SK-N-SH (cell line): ENCODE data around the gene CTSF. TPM values are rescaled to one million over a fixed set of nuclear protein-coding genes. Genes with fewer than 3 reads are reported as not detected.

ENCODE experiments used
- CTCF ChIA-PET: fragments of 300-600, 350-600 bp; formaldehyde crosslinking; extraction: SDS; loops from one replicate; lab custom pipeline; 2021; lab: Yijun Ruan, JAX
- POLR2A ChIA-PET: fragments of 350-600 bp; sonication (Branson Sonifier 250); formaldehyde crosslinking; extraction: SDS; loops from one replicate; lab custom pipeline; 2020; ENCODE audit warnings: antibody characterized with exemption, inconsistent platforms; lab: Yijun Ruan, JAX
- DNase-seq: peaks from one replicate; pipeline ENCODE4 v3.0.0; 2012
- H2AFZ ChIP-seq: fragments of 200-600 bp; sonication (generic); 2 replicates; pipeline ENCODE4 v1.8.1; 2016; ENCODE audit warnings: antibody characterized with exemption, mild to moderate bottlenecking, low read depth
- H3F3A ChIP-seq: fragments of 200-600 bp; sonication (generic); replicated peaks from 2 replicates; pipeline ENCODE3; 2016; ENCODE audit warnings: antibody characterized with exemption, mild to moderate bottlenecking; ENCODE audit not compliant: insufficient read depth
- H3K27ac ChIP-seq, 2 experiments: fragments of 200-500 bp in 1 of 2; fragments of 200-600 bp in 1 of 2; sonication (Bioruptor generic) in 1 of 2; sonication (generic), shearing (Covaris generic) in 1 of 2; 2 replicates each; pipeline versions ENCODE4 v1.5.1 to v1.6.1; 2014 to 2016; ENCODE audit warnings: low read depth in 2 of 2, inconsistent platforms in 1 of 2, low read length in 1 of 2, mild to moderate bottlenecking in 1 of 2, mixed read lengths in 1 of 2
- H3K27me3 ChIP-seq: fragments of 200-600 bp; sonication (generic), shearing (Covaris generic); 2 replicates; pipeline ENCODE4 v1.6.1; 2016; ENCODE audit warnings: mixed run types; ENCODE audit not compliant: insufficient read depth
- H3K36me3 ChIP-seq, 2 experiments: fragments of 200-500 bp in 1 of 2; fragments of 200-600 bp in 1 of 2; sonication (Bioruptor generic) in 1 of 2; sonication (generic) in 1 of 2; replicated peaks in 1 of 2; 2 replicates each; pipeline versions ENCODE3 to v1.5.1; 2014 to 2016; ENCODE audit warnings: low read length in 1 of 2, mild to moderate bottlenecking in 1 of 2; ENCODE audit not compliant: insufficient read depth in 2 of 2, control insufficient read depth in 1 of 2
- H3K4me1 ChIP-seq, 2 experiments: fragments of 200-500 bp in 1 of 2; fragments of 200-600 bp in 1 of 2; sonication (Bioruptor generic) in 1 of 2; sonication (generic), shearing (Covaris generic) in 1 of 2; 2 replicates each; pipeline versions ENCODE4 v1.5.1 to v1.6.1; 2014 to 2016; ENCODE audit warnings: low read depth in 1 of 2, low read length in 1 of 2, mixed run types in 1 of 2; ENCODE audit not compliant: insufficient read depth in 2 of 2, control insufficient read depth in 1 of 2
- H3K4me2 ChIP-seq: fragments of 200-600 bp; sonication (generic), shearing (Covaris generic); 2 replicates; pipeline ENCODE4 v1.6.1; 2017; ENCODE audit warnings: mixed run types
- H3K4me3 ChIP-seq, 2 experiments: fragments of 200-500 bp in 1 of 2; fragments of 200-600 bp in 1 of 2; sonication (Bioruptor generic) in 1 of 2; sonication (generic), shearing (Covaris generic) in 1 of 2; 2 replicates each; pipeline versions ENCODE4 v1.5.1 to v1.8.1; 2014 to 2016; ENCODE audit warnings: low read depth in 2 of 2, inconsistent platforms in 1 of 2, low read length in 1 of 2, mild to moderate bottlenecking in 1 of 2, mixed read lengths in 1 of 2, moderate library complexity in 1 of 2
- H3K79me2 ChIP-seq: fragments of 200-600 bp; sonication (generic); 2 replicates; pipeline ENCODE4 v1.8.1; 2017; ENCODE audit warnings: mild to moderate bottlenecking; ENCODE audit not compliant: insufficient read depth
- H3K9ac ChIP-seq: fragments of 200-600 bp; sonication (generic); 2 replicates; pipeline ENCODE4 v1.6.1; 2017; ENCODE audit warnings: mixed run types
- H3K9me2 ChIP-seq: fragments of 200-600 bp; sonication (generic); 2 replicates; pipeline ENCODE4 v1.6.1; 2017; ENCODE audit warnings: mixed run types
- H3K9me3 ChIP-seq: fragments of 200-600 bp; sonication (generic); 2 replicates; pipeline ENCODE4 v1.6.1; 2017; ENCODE audit warnings: mixed run types, mild to moderate bottlenecking, moderate library complexity
- H4K20me1 ChIP-seq: fragments of 200-600 bp; sonication (generic); 2 replicates; pipeline ENCODE4 v1.6.1; 2017; ENCODE audit warnings: mild to moderate bottlenecking, mixed run types; ENCODE audit not compliant: insufficient read depth
- ELF1 ChIP-seq: IDR thresholded peaks from 2 replicates; pipeline ENCODE4 v1.4.0; 2012
- EP300 ChIP-seq, 2 experiments: IDR thresholded peaks; 2 replicates each; pipeline versions ENCODE4 v1.4.0 to v1.6.1; 2012; ENCODE audit warnings: borderline replicate concordance in 1 of 2, low read depth in 1 of 2, low read length in 1 of 2
- EZH2phosphoT487 ChIP-seq: fragments of 200-600 bp; sonication (generic); IDR thresholded peaks from 2 replicates; pipeline ENCODE4 v1.6.1; 2017; ENCODE audit warnings: low read depth, mixed run types, mild to moderate bottlenecking, antibody characterized with exemption, moderate library complexity, borderline replicate concordance
- GABPA ChIP-seq: IDR thresholded peaks from 2 replicates; pipeline ENCODE4 v1.4.0; 2012; ENCODE audit warnings: low read depth, mild to moderate bottlenecking
- GATA2 ChIP-seq: sonication (generic); formaldehyde crosslinking; IDR thresholded peaks from 2 replicates; pipeline ENCODE4 v1.5.0; 2020; ENCODE audit warnings: mild to moderate bottlenecking, missing genetic modification reagents
- JUND ChIP-seq: IDR thresholded peaks from 2 replicates; pipeline ENCODE4 v1.4.0; 2012
- MAX ChIP-seq: IDR thresholded peaks from 2 replicates; pipeline ENCODE4 v1.4.0; 2012; ENCODE audit warnings: low read depth
- MXI1 ChIP-seq: IDR thresholded peaks from 2 replicates; pipeline ENCODE4 v1.6.1; 2012; ENCODE audit warnings: mild to moderate bottlenecking, low read depth, low read length, improper control_type of control experiment
- NRF1 ChIP-seq: IDR thresholded peaks from 2 replicates; pipeline ENCODE4 v1.6.1; 2012; ENCODE audit warnings: low read depth, mild to moderate bottlenecking, low read length
- POLR2AphosphoS5 ChIP-seq: IDR thresholded peaks from 2 replicates; pipeline ENCODE4 v1.6.1; 2012; ENCODE audit warnings: low read depth, low read length
- RCOR1 ChIP-seq: fragments of 150-350 bp; IDR thresholded peaks from 2 replicates; pipeline ENCODE4 v1.6.1; 2017; ENCODE audit warnings: antibody characterized with exemption, low read length
- REST ChIP-seq: IDR thresholded peaks from 2 replicates; pipeline ENCODE4 v1.6.1; 2012; ENCODE audit warnings: mild to moderate bottlenecking, low read depth, low read length, moderate library complexity
- SIN3A ChIP-seq: IDR thresholded peaks from 2 replicates; pipeline ENCODE4 v1.6.1; 2012; ENCODE audit warnings: low read depth, mild to moderate bottlenecking, low read length, moderate library complexity, borderline replicate concordance
- TAF1 ChIP-seq: IDR thresholded peaks from 2 replicates; pipeline ENCODE4 v1.6.1; 2012; ENCODE audit warnings: low read depth, mild to moderate bottlenecking, low read length, moderate library complexity, borderline replicate concordance
- TCF12 ChIP-seq: IDR thresholded peaks from 2 replicates; pipeline ENCODE4 v1.4.0; 2012
- TEAD4 ChIP-seq: IDR thresholded peaks from 2 replicates; pipeline ENCODE4 v1.4.0; 2012; ENCODE audit warnings: mild to moderate bottlenecking, borderline replicate concordance; ENCODE audit not compliant: insufficient read depth
- YY1 ChIP-seq: IDR thresholded peaks from 2 replicates; pipeline ENCODE4 v1.4.0; 2012; ENCODE audit warnings: low read depth, mild to moderate bottlenecking
- whole genome bisulfite sequencing: methylation state at CpG from one replicate; pipeline ENCODE4 v1.1.6; 2017; ENCODE audit warnings: low lambda C conversion rate; 5-methylcytosine and 5-hydroxymethylcytosine counted together
- polyA plus RNA-seq, 3 experiments: library from polyadenylated mRNA; depleted of rRNA; stranded (reverse); fragments of >200 nt; gene quantifications; 2 replicates each; pipeline ENCODE4 v1.2.3, GENCODE V29; 2012
- TF ChIP-seq, protein P1 (sequence below): fragments of 150-350 bp; IDR thresholded peaks from 2 replicates; pipeline ENCODE4 v1.6.1; 2017; ENCODE audit warnings: antibody characterized with exemption, low read length, low read depth, borderline replicate concordance
- TF ChIP-seq, protein P2 (sequence below): IDR thresholded peaks from 2 replicates; pipeline ENCODE4; 2012

CTSF gene
- polyA plus RNA-seq, 1 of the 3 experiments (the other 2 are of a cell fraction), result 57.2 TPM

- ChIA-PET CTCF (interaction anchor here (1.0 kb wide), 1 partner anchor 118 kb away, joined by 3 read pairs; the partner anchor contains the start of gene RBM4B), POLR2A (interaction anchor here (0.6 to 1.4 kb wide), 2 partner anchors 14 to 20 kb away, joined by 3 to 4 read pairs; partner anchors contain the start of gene ZDHHC24)
- 83% methylated on average over 7 of the region's 27 CpGs for WGBS
Observed at GRCh38 chr11:66559866-66560676, 8.3 kb downstream of the CTSF start.

GRCh38 chr11:66559142-66559865, 9.1 kb downstream of the CTSF start:
- H3K27me3 ChIP-seq, result no peaks in the 10 kb centered on the region
- H3F3A ChIP-seq, result no peaks in the 10 kb centered on the region
- POLR2A ChIA-PET, result interaction anchor here (0.6 to 1.4 kb wide), 2 partner anchors 14 to 19 kb away, joined by 3 to 4 read pairs; partner anchors contain the start of gene ZDHHC24
- WGBS, result 70% methylated on average over 48 of the region's 50 CpGs
- H3K36me3 ChIP-seq, result no peaks in the 10 kb centered on the region
- H3K79me2 ChIP-seq, result no peaks in the 10 kb centered on the region
- no peaks in the 10 kb centered on the region for H3K9me2 ChIP-seq
- H3K4me3 ChIP-seq, result no peak overlapping the region
- H3K4me2 ChIP-seq, result no peak overlapping the region
- no peak overlapping the region for H3K9ac ChIP-seq
- no peak overlapping the region for H3K27ac ChIP-seq
- TF ChIP-seq NRF1 (no peak), SIN3A (no peak), MXI1 (no peak), GABPA (no peak), GATA2 (CRISPR knock-in tag) (no peak), RCOR1 (no peak), YY1 (no peak), TCF12 (no peak), ELF1 (no peak), JUND (no peak), EZH2phosphoT487 (no peak), TAF1 (no peak), EP300 (IDR thresholded peaks at IDR 0.05; ENCODE audit: borderline replicate concordance in 1 of 2, low read depth in 1 of 2, low read length in 1 of 2) (no peak), REST (no peak), TEAD4 (no peak)
- TF ChIP-seq, protein P1, sequence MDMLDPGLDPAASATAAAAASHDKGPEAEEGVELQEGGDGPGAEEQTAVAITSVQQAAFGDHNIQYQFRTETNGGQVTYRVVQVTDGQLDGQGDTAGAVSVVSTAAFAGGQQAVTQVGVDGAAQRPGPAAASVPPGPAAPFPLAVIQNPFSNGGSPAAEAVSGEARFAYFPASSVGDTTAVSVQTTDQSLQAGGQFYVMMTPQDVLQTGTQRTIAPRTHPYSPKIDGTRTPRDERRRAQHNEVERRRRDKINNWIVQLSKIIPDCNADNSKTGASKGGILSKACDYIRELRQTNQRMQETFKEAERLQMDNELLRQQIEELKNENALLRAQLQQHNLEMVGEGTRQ, result no peak
- TF ChIP-seq, protein P2, sequence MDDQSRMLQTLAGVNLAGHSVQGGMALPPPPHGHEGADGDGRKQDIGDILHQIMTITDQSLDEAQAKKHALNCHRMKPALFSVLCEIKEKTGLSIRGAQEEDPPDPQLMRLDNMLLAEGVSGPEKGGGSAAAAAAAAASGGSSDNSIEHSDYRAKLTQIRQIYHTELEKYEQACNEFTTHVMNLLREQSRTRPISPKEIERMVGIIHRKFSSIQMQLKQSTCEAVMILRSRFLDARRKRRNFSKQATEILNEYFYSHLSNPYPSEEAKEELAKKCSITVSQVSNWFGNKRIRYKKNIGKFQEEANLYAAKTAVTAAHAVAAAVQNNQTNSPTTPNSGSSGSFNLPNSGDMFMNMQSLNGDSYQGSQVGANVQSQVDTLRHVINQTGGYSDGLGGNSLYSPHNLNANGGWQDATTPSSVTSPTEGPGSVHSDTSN, result no peak
- H3K4me1 ChIP-seq, result no peaks in the 10 kb centered on the region; a peak in 1 of 4 replicates
- CTCF ChIA-PET, result interaction anchor here (1.0 kb wide), 1 partner anchor 118 kb away, joined by 3 read pairs; the partner anchor contains the start of gene RBM4B
- no peaks in the 10 kb centered on the region for H3K9me3 ChIP-seq
- DNase-seq, result peak; percentile 65
- no peaks in the 10 kb centered on the region for H4K20me1 ChIP-seq
- H2AFZ ChIP-seq, result no peak overlapping the region

More at GRCh38 chr11:66559866-66560676, 8.3 kb downstream of the CTSF start:
- H3K4me3 ChIP-seq, result no peak overlapping the region
- no peaks in the 10 kb centered on the region for H4K20me1 ChIP-seq
- TF ChIP-seq POLR2AphosphoS5 (no peak), MAX (no peak)
- H3K27me3 ChIP-seq, result no peaks in the 10 kb centered on the region
- H3F3A ChIP-seq, result no peaks in the 10 kb centered on the region
- no peak overlapping the region for H2AFZ ChIP-seq
- H3K36me3 ChIP-seq, result no peaks in the 10 kb centered on the region
- no peak for DNase-seq
- H3K9ac ChIP-seq, result no peak overlapping the region
- no peaks in the 10 kb centered on the region for H3K9me2 ChIP-seq
- H3K4me2 ChIP-seq, result no peak overlapping the region
- H3K9me3 ChIP-seq, result no peaks in the 10 kb centered on the region
- no peaks in the 10 kb centered on the region; a peak in 1 of 4 replicates for H3K4me1 ChIP-seq
- H3K79me2 ChIP-seq, result no peaks in the 10 kb centered on the region
- H3K27ac ChIP-seq, result no peak overlapping the region
